ENCODE data around the gene FIGNL2.

The FIGNL2 gene

GRCh38 chr12:51884676-51885229 lies 36.2 kb upstream of the FIGNL2 start:
- DNase-seq (ENCODE audit: insufficient read length, low spot score): no peak

GRCh38 chr12:51883998-51884675 lies 35.6 kb upstream of the FIGNL2 start:
- FAIRE-seq (no peak), DNase-seq (ENCODE audit: insufficient read length, low spot score) (no peak)
- TF ChIP-seq POLR2A (IDR thresholded peaks at IDR 0.05; ENCODE audit: low read depth, low read length): no peak

More at GRCh38 chr12:51884676-51885229, 36.2 kb upstream of the FIGNL2 start:
- FAIRE-seq: no peak
- no peak for TF ChIP-seq POLR2A (IDR thresholded peaks at IDR 0.05; ENCODE audit: low read depth, low read length)

GRCh38 chr12:51883295-51883694 lies 34.8 kb upstream of the FIGNL2 start:
- FAIRE-seq (no peak), DNase-seq (ENCODE audit: insufficient read length, low spot score) (no peak)

GRCh38 chr12:51879102-51879501 lies 30.6 kb upstream of the FIGNL2 start:
- no peak for TF ChIP-seq POLR2A (IDR thresholded peaks at IDR 0.05; ENCODE audit: low read depth, low read length)
- no peak for DNase-seq (ENCODE audit: insufficient read length, low spot score)
- no peak for FAIRE-seq

More at GRCh38 chr12:51883295-51883694, 34.8 kb upstream of the FIGNL2 start:
- no peak for TF ChIP-seq POLR2A (IDR thresholded peaks at IDR 0.05; ENCODE audit: low read depth, low read length)

- TF ChIP-seq POLR2A (IDR thresholded peaks at IDR 0.05; ENCODE audit: low read depth, low read length): no peak
- DNase-seq (ENCODE audit: insufficient read length, low spot score): no peak
- no peak for FAIRE-seq
Measured at GRCh38 chr12:51874486-51874885, 26.0 kb upstream of the FIGNL2 start.

- no peak for FAIRE-seq
- no peak for DNase-seq (ENCODE audit: insufficient read length, low spot score)
- TF ChIP-seq POLR2A (IDR thresholded peaks at IDR 0.05; ENCODE audit: low read depth, low read length): no peak
Measured at GRCh38 chr12:51874000-51874399, 25.5 kb upstream of the FIGNL2 start.

GRCh38 chr12:51873251-51873994 lies 24.9 kb upstream of the FIGNL2 start:
- DNase-seq (ENCODE audit: insufficient read length, low spot score) (no peak), FAIRE-seq (no peak)
- TF ChIP-seq POLR2A (IDR thresholded peaks at IDR 0.05; ENCODE audit: low read depth, low read length): no peak

- DNase-seq (ENCODE audit: insufficient read length, low spot score) (no peak), FAIRE-seq (no peak)
- TF ChIP-seq POLR2A (IDR thresholded peaks at IDR 0.05; ENCODE audit: low read depth, low read length): no peak
Measured at GRCh38 chr12:51872689-51872981, 24.1 kb upstream of the FIGNL2 start.

- no peak for TF ChIP-seq POLR2A (IDR thresholded peaks at IDR 0.05; ENCODE audit: low read depth, low read length)
- DNase-seq (ENCODE audit: insufficient read length, low spot score) (no peak), FAIRE-seq (no peak)
Measured at GRCh38 chr12:51871918-51872688, 23.6 kb upstream of the FIGNL2 start.

- TF ChIP-seq POLR2A (IDR thresholded peaks at IDR 0.05; ENCODE audit: low read depth, low read length): no peak
- no peak for FAIRE-seq
- no peak for DNase-seq (ENCODE audit: insufficient read length, low spot score)
Measured at GRCh38 chr12:51871126-51871525, 22.6 kb upstream of the FIGNL2 start.

GRCh38 chr12:51870504-51870903 lies 22.0 kb upstream of the FIGNL2 start:
- no peak for TF ChIP-seq POLR2A (IDR thresholded peaks at IDR 0.05; ENCODE audit: low read depth, low read length)
- FAIRE-seq (no peak), DNase-seq (ENCODE audit: insufficient read length, low spot score) (no peak)

- FAIRE-seq (no peak), DNase-seq (ENCODE audit: insufficient read length, low spot score) (no peak)
- TF ChIP-seq POLR2A (IDR thresholded peaks at IDR 0.05; ENCODE audit: low read depth, low read length): no peak
Measured at GRCh38 chr12:51869931-51870330, 21.4 kb upstream of the FIGNL2 start.

GRCh38 chr12:51869496-51869865 lies 21.0 kb upstream of the FIGNL2 start:
- DNase-seq (ENCODE audit: insufficient read length, low spot score): no peak
- no peak for TF ChIP-seq POLR2A (IDR thresholded peaks at IDR 0.05; ENCODE audit: low read depth, low read length)
- no peak for FAIRE-seq

GRCh38 chr12:51868821-51869495 lies 20.4 kb upstream of the FIGNL2 start:
- FAIRE-seq: no peak
- DNase-seq (ENCODE audit: insufficient read length, low spot score): no peak
- no peak for TF ChIP-seq POLR2A (IDR thresholded peaks at IDR 0.05; ENCODE audit: low read depth, low read length)
